IMR-90 (cell line): Measurements from ENCODE around the gene FALEC.

Experiments
- CEBPB ChIP-seq: IDR thresholded peaks from 2 replicates; pipeline ENCODE4 v1.6.1; 2012; ENCODE audit warnings: low read depth, low read length, improper control_type of control experiment
- CHD1 ChIP-seq: IDR thresholded peaks from 2 replicates; pipeline ENCODE4 v1.6.1; 2012; ENCODE audit warnings: low read depth, low read length, improper control_type of control experiment
- FOS ChIP-seq: fragments of 150-350 bp; IDR thresholded peaks from 2 replicates; pipeline ENCODE4 v1.6.1; 2016; ENCODE audit warnings: low read depth, low read length
- MAFK ChIP-seq: IDR thresholded peaks from 2 replicates; pipeline ENCODE4 v1.6.1; 2012; ENCODE audit warnings: low read depth, low read length, improper control_type of control experiment
- MAZ ChIP-seq: IDR thresholded peaks from 2 replicates; pipeline ENCODE4 v1.6.1; 2012; ENCODE audit warnings: low read depth, mild to moderate bottlenecking, low read length, improper control_type of control experiment, moderate library complexity, borderline replicate concordance
- POLR2A ChIP-seq: IDR thresholded peaks from 2 replicates; pipeline ENCODE4 v1.6.1; 2012; ENCODE audit warnings: mild to moderate bottlenecking, low read depth, low read length
- RCOR1 ChIP-seq: IDR thresholded peaks from 2 replicates; pipeline ENCODE4 v1.6.1; 2012; ENCODE audit warnings: mild to moderate bottlenecking, low read length, improper control_type of control experiment; ENCODE audit not compliant: insufficient replicate concordance
- RFX5 ChIP-seq: IDR thresholded peaks from 2 replicates; pipeline ENCODE4 v1.8.0; 2012; ENCODE audit warnings: low read depth, mild to moderate bottlenecking, low read length, moderate library complexity
- SMC3 ChIP-seq: fragments of 150-350 bp; IDR thresholded peaks from 2 replicates; pipeline ENCODE4 v1.6.1; 2016; ENCODE audit warnings: low read depth, mild to moderate bottlenecking, antibody characterized with exemption, low read length, moderate library complexity
- TF ChIP-seq, protein P1 (sequence below): conservative IDR thresholded peaks from 2 replicates; pipeline ENCODE4 v1.5.1; 2012; ENCODE audit warnings: mild to moderate bottlenecking, low read depth, low read length, improper control_type of control experiment
- TF ChIP-seq, protein P2 (sequence below): fragments of 150-350 bp; IDR thresholded peaks from 2 replicates; pipeline ENCODE4 v1.6.1; 2016; ENCODE audit warnings: low read depth, mild to moderate bottlenecking, low read length, moderate library complexity, borderline replicate concordance
- TF ChIP-seq, protein P3 (sequence below): fragments of 150-350 bp; IDR thresholded peaks from 2 replicates; pipeline ENCODE4 v1.6.1; 2017; ENCODE audit warnings: mild to moderate bottlenecking, antibody characterized with exemption, low read length, low read depth

DNA sequence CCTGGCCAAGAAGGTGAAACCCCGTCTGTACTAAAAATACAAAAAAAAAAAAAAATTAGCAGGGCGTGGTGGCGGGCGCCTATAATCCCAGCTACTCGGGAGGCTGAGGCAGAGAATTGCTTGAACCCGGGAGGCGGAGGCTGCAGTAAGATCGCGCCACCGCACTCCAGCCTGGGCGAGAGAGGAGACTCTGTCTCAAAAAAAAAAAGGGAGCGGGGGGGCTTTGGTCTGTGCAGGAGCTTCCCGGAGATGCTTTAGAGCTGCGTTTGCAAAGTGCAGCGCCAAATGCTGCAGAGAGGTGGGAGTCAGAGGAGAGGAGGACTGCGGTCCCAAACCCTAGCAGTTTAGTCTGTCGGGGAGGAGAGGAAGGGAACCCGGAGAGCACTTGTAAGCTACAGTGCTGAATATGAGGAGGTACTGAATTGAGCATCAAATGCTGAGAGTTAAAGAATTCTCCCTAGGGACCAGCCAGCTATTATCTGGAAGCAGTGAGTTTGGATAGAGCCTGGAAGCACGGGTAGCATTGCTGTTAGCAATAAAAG is 569 bp downstream of the FALEC start:
- TF ChIP-seq RFX5 (no peak), SMC3 (no peak), POLR2A (no peak), MAZ (no peak), CEBPB (no peak), FOS (no peak), MAFK (no peak), CHD1 (no peak), RCOR1 (no peak)
- TF ChIP-seq, protein P1, sequence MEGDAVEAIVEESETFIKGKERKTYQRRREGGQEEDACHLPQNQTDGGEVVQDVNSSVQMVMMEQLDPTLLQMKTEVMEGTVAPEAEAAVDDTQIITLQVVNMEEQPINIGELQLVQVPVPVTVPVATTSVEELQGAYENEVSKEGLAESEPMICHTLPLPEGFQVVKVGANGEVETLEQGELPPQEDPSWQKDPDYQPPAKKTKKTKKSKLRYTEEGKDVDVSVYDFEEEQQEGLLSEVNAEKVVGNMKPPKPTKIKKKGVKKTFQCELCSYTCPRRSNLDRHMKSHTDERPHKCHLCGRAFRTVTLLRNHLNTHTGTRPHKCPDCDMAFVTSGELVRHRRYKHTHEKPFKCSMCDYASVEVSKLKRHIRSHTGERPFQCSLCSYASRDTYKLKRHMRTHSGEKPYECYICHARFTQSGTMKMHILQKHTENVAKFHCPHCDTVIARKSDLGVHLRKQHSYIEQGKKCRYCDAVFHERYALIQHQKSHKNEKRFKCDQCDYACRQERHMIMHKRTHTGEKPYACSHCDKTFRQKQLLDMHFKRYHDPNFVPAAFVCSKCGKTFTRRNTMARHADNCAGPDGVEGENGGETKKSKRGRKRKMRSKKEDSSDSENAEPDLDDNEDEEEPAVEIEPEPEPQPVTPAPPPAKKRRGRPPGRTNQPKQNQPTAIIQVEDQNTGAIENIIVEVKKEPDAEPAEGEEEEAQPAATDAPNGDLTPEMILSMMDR = no peak
- TF ChIP-seq, protein P2, sequence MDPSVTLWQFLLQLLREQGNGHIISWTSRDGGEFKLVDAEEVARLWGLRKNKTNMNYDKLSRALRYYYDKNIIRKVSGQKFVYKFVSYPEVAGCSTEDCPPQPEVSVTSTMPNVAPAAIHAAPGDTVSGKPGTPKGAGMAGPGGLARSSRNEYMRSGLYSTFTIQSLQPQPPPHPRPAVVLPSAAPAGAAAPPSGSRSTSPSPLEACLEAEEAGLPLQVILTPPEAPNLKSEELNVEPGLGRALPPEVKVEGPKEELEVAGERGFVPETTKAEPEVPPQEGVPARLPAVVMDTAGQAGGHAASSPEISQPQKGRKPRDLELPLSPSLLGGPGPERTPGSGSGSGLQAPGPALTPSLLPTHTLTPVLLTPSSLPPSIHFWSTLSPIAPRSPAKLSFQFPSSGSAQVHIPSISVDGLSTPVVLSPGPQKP = no peak
- TF ChIP-seq, protein P3, sequence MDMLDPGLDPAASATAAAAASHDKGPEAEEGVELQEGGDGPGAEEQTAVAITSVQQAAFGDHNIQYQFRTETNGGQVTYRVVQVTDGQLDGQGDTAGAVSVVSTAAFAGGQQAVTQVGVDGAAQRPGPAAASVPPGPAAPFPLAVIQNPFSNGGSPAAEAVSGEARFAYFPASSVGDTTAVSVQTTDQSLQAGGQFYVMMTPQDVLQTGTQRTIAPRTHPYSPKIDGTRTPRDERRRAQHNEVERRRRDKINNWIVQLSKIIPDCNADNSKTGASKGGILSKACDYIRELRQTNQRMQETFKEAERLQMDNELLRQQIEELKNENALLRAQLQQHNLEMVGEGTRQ = no peak
